ENCODE data around the gene ZNF331.

Gene ZNF331

DNA sequence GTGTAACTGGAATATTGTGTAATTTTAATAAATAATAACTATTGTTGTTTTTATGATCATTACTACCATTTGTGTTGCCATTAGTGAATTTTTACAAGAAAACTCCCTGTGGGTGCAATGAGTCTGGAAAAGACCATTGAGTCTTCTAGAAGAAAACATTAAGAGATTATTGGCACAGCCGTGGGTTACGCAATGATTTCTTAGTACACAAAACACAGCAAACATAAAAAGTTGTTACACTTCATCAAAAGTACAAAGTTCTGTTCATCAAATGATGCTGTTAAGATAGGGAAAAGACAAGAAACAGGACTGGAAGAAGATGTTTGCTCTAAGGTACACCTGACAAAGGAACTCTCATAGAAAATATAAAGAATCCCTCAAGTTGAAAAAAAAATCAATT is 41.6 kb downstream of the ZNF331 start:
- DNase-seq: no peak

DNA sequence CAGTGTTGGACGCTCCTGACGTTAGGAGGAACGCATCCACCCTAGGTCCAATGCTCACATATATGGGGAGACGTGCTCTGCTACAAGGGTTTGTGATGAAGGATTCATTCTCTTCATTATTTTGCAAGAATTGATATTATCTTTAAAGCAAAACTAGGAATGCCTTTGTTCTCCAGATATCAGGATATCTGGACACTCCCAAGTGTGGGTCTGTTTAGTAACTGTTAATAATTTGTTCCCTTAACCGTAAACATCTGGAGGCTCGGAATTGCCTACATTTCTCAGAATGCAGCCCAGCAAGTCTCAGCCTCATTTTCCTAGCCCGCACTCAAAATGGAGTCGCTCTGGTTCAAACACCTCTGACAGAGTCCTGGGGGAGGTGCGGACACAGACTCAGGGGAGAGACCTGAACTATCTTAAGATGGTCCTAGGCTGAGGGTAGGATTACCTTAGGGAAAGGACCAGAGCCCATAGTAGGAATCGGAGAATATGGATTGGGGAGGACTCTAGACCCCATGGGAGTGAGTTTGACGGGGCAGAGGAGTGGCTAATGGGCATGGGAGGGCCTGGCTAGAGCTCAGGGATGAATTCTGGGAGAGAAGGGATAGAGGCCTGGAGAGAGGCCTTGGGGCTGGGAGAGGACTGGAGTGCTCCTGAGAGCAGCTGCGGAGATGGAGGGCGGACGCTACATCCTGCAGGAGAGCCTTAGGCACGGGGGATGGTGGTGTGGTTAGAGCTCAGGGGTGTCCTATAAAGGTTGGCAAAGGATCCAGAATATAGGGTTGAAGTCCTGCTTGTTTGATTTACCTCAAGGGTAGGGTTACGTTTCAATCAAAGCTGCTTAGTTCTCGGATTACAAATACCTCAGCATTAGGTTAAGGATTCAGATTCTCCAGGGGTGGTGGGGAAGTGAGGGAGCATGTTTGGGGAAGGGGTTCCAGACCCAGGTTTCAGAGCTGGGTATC is 43.2 kb downstream of the ZNF331 start:
- no peak for DNase-seq

DNA sequence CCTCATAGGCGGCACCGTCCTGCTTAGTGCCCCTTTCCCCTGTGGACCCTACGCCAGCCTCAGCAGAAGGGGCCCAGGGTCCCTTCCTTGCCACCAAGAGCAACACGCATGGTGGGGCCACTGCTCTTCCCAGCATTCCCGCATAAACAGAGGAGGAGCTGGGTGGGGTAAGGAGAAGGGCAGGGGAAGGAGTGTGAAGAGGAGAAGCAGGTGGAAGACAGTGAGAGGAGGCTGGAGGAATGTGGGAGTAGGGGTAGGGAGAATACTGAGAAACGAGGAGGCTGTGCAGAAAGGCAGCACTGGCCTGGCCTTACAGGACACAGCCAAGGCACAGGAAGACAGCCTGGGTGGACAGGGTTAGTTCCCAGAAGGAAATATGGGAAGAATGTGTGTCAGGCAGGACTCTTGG is 43.9 kb downstream of the ZNF331 start:
- no peak for DNase-seq

DNA sequence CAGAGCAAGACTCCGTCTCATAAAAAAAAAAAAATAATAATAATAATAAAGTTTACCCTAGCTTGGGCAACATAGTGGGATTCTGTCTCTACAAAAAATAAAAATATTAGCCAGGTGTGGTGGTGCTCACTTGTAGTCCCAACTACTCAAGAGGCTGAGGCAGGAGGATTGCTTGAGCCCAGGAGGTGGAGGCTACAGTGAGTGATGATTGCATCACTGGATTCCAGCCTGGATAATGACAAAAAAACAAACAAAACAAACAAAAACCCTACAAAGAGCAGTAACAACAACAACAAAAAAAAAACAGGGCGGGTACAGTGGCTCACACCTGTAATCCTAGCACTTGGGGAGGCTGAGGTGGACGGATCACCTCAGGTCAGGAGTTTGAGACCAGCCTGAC is 45.2 kb downstream of the ZNF331 start:
- DNase-seq: no peak

DNA sequence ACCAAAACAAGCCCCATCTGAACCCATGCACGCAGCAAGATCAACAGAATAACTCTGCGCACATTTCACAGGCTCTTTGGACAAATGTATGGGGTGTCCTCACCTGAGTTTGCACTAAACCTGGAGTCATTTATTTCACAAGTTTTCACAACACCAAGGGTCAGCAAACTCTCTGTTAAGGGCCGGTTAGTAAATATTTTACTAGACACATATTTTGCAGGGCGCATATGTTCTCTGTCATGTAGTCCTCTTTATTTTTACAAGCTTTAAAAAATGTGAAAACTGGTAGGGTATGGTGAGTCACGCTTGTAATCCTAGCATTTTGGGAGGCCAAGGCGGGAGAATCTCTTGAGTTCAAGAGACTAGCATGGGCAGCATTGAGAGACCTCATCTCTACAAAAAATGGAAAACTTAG is 48.3 kb downstream of the ZNF331 start:
- no peak for DNase-seq

DNA sequence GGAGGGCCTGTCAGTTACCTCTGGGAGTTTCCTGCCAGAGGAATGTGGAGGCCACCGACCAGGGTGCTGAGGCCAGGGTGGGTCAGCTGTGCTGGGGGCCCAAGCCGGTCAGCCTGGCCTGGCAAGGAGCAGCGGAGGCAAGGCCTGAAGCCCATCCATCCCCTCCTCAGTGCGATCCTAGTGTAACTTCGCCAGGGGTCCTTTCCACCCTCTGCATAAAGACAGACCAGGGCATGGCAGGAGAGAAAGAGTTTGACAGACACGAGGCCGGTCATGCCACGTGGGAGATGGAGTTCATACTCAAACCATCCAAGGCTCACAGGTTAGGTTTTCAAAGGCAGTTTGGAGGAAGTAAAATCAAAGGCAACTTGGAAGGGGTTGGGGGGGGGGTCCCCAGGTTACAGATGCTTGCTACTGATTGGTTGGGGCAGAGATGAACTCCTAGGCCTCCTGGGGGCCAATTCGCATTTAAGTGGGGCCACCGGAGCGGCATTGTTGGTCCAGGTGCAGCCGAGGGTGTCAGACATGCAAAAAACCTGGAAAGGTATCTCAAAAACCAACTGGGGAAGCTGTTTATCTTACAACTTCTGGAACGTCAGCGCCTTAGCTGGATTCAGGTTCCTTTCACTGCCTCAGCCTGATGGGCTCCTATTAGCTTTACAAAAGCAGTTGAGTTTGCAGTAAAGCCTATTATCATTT is 57.0 kb downstream of the ZNF331 start:
- DNase-seq: no peak

DNA sequence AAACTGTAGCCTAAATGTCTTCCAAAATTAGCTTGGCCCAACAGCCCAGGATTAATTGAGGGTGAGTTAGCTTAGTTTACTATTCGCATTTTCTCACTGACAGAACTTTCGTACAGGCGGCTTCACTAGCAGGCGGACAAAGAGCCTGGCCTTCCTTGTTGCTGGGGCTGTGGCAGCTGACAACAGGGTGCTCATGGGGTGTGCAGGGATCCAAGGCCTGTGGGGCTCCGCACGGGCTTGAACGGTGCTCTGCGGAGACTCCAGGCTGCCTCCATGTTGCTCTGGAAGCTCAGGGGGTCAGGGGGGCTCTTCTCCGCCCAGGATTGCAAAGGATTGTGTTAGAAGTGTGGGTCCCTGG is 57.5 kb downstream of the ZNF331 start:
- DNase-seq: no peak

DNA sequence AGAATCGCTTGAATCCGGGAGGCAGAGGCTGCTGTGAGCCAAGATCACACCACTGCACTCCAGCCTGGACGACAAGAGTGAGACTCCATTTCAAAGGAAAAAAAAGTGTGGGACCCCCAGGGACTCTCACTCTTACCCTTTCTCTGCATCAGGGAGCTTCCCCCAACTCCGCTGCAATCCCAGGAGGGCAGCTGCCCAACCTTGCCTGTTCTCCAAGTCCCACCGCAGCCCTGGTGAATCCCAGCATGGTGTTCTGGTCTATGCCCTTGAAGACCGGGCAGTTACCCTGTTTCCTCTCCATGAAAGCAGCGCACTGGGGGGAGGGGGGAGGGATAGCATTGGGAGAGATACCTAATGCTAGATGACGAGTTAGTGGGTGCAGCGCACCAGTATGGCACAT is 58.1 kb downstream of the ZNF331 start:
- no peak for DNase-seq

DNA sequence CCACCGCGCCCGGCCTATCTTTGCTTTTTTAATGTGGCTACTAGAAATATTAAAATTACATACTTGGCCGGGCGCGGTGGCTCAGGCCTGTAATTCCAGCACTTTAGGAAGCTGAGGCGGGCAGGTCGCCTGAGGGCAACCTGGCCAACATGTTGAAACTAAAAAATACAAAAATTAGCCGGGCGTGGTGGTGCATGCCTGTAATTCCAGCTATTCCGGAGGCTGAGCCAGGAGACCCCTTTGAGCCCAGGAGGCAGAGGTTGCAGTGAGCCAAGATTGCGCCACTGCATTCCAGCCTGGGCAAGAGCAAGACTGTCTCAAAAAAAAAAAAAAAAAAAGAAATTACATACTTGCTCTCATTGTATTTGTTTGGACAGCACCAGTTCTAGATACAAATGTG is 59.1 kb downstream of the ZNF331 start:
- no peak for DNase-seq

DNA sequence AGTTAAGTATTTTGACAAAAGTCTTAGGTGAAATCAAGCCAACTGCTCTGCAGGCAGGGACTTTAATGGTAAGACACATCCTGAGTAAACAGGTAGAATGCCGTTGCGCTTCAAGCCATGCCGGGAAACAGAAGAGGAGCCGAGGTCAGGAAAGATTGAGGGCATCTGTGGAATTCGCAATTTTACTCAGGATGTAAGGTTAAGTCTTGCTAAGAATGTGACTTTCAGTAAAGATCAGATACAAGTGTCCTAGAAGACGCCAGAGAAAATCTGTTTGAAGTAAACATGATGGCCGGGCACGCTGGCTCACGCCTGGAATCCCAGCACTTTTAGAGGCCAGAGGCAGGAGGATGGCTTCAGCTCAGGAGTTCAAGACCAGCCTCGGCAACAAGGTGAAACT is 60.4 kb downstream of the ZNF331 start:
- no peak for DNase-seq

DNA sequence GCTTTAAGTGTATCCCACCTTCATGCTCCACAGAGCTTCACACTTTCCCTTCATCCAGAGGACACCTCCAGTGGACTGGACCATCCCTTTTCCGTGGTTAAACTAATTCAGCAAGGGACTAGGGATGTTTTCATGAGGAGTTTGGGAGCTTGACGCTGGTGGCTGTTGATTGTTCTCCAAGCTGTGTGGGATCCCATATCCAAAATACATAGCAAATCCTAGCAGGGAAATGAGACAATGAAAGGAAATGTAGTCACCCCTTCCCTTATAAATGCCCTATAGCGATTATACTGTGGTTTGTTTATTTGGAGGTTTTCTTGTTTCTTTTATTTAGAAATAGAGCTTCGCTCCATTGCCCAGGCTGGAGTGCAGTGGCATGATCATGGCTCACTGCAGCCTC is 62.3 kb downstream of the ZNF331 start:
- DNase-seq: no peak

DNA sequence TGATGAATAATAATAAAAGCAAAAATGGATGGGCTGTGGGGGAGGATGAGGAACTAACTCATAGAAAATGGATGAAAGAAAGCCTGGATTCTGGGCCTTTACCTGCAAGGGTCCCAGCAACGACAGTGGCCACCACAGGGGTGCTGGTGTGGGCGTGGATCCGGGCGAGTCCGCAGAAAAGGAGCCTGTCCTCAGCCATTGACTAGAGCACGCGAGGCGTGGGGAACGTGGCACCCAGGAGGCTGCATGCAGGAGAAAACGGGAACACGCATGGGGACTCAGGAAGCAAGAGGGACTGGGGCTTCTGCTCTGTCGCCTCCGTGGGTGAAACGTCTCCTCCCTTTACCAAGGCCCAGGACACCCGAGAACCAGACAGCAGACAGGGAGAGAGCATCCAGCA is 68.1 kb downstream of the ZNF331 start:
- DNase-seq: no peak

DNA sequence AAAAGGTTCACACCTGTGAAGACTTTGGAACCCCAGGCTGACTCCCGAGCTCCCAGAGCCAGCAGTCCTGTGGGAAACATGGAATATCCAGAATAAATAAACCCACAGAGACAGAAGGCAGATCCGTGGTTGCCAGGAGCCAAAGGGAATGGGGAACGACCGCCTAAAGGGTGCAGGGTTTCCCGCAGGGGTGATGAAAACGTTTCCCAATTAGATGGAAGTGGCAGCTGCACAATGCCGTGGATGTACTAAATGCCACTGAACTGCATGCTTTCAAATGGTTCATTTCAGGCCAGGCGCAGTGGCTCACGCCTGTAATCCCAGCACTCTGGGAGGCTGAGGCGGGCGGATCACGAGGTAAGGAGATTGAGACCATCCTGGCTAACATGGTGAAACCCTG is 70.4 kb downstream of the ZNF331 start:
- no peak for DNase-seq

DNA sequence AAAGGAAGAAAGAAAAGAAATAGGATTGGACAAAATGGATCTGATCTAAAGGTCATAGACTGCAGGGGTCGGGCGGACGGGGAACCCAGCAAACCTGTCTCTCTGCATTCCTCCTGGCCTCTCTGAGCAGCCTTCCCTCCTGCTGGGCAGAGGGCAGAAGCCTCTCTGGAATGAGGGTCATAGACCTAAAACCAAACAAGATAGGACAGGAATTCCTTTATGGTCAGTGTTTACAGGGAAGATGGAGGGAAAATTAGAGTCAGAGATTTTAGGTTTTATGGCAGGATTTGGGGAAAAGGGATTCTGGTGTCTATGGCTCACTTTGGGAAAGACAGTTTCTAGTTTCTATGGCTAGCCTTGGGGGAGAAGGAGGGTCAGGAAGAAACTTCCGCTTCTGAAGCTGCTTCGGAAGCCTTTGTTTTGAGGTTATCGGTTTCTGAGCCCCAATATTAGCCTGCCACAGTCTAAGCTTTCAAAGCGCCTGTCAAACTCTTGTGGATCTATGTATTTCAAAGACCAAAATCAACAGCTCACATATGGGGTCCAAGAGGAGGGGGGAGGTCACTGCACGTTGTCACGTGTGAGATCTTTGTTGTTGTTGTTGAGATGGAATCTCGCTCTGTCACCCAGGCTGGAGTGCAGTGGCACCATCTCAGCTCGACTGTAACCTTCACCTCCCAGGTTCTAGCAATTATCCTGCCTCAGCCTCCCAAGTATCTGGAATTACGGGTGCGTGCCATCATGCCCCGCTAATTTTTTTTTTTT is 75.0 kb downstream of the ZNF331 start:
- no peak for DNase-seq

DNA sequence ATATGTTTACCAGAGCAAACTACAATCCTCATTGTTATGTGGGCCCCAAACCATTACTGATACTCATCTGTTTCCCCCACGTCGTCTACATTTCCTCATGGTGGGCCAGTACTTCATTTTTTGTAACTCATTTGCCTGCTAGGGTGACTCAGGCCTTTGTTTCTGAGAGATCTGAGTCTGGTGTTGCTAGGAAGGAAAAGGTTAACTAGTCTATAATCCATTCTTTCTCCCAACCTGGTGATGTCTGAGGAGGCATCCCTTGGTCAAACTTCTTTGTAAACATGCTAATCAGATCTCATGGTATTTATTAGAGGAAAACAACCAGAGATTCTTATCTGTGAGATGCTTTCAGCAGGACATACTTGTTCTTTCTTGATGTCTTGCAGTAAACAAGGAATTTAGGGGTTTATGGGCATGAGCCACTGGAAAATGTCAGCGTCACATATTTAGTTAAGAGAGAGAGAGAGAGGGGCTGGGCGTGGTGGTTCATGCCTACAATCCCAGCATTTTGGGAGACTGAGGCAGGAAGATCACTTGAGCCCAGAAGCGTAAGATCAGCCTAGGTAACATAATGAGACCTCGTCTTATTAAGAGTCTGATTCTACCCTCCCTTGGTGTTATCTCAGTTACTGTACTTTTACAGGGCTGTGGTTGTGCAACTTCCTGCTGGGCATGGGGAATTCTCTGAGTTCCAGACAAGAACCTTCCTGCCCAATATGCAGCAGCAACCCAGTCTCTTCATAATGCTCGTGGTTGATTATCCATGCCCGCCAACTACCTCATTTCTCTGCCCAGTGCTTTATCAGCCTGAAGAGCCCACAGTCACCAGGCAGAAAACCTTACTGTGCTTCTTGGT is 84.2 kb downstream of the ZNF331 start:
- no peak for DNase-seq

DNA sequence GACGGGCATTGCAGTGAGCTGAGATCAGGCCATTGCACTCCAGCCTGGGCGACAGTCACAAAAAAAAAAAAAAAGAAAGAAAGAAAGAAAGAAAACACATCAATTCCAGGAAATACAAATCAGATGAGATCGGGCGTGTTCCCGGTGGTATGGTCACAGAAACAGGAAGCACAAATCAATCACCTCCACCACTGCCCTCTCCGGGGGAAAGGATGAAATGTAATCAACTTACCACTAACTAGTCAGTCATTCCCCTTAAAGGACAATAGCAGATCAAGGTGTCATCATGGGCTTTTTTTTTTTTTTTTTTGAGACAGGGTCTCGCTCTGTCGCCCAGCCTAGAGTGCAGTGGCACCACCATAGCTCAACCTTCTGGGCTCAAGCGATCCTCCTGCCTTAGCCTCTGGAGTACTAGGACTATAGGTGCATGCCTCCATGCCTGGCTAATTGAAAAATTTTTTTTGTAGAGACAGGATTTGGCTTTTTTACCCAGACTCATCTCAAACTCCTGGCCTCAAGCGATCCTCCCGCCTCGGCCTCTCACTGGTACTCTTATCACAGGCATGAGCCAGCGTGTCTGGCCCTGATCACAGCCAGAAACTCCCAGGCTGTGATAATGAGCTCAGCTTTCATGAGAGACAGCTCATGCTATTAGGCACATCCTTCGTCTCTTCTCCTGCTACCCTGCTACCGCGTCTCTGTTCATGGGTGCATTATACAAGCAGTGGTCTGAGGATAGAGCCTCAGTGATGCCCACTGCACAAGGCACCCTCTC is 87.0 kb downstream of the ZNF331 start:
- DNase-seq: no peak

DNA sequence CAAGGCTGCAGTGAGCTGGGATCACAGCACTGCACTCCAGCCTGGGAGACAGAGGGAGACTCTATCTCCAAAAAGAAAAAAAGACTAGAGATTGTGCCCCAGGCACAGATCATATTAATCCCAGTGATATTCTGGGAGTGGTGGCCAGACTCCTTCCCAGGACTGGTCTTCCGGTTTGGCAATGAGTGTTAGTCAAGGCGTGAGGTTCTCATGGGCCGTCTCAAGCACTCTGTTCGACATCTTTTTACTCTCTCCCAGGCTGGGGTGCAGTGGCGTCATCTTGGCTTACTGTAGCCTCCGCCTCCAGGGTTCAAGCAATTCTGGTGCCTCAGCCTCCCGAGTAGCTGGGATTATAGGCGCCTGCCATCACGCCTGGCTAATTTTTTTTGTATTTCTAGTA is 88.5 kb downstream of the ZNF331 start:
- no peak for DNase-seq

DNA sequence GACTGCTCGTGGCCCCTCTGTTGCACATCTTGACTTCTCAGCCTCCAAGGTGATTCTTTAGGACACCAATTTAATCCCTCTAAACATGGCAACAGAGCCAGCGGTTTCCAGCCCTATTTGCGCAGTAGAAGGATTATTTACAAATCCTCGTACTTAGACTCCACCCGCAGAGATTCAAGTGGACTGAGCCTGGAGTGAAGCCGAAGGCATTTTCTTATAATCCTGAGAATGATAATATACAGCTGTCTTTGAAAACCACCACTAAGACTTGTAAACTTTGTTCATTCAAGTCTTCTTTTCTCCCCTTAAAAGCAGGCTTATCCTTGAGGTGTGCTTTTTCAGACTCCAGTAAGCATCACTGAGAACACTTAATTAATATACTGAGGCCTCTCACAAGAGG is 89.0 kb downstream of the ZNF331 start:
- DNase-seq: no peak
